ENCODE results near the gene IER2.

Gene IER2

GRCh38 chr19:13139633-13140311, 10.4 kb upstream of the IER2 start:
- no peak for TF ChIP-seq CTCF (IDR thresholded peaks at IDR 0.05)

GRCh38 chr19:13146763-13147563, 3.2 kb upstream of the IER2 start:
- TF ChIP-seq CTCF (IDR thresholded peaks at IDR 0.05): no peak

- TF ChIP-seq CTCF (IDR thresholded peaks at IDR 0.05): no peak
Observed at GRCh38 chr19:13149628-13150186, 504 bp upstream of the IER2 start.

- no peak for TF ChIP-seq CTCF (IDR thresholded peaks at IDR 0.05)
Observed at GRCh38 chr19:13150931-13151604, 857 bp downstream of the IER2 start.

GRCh38 chr19:13151605-13152355, 1.6 kb downstream of the IER2 start:
- no peak for TF ChIP-seq CTCF (IDR thresholded peaks at IDR 0.05)

- TF ChIP-seq CTCF (IDR thresholded peaks at IDR 0.05): no peak
Observed at GRCh38 chr19:13152356-13152973, 2.3 kb downstream of the IER2 start.
